ENCODE data around the gene LCLAT1. TPM values are rescaled to one million over a fixed set of nuclear protein-coding genes. Genes with fewer than 3 reads are reported as not detected.

LCLAT1 gene
- polyA plus RNA-seq, 1 donor (not counting 4 experiments of a cell fraction or from before 2014, with no cell fraction given) = 17.1 TPM

DNA sequence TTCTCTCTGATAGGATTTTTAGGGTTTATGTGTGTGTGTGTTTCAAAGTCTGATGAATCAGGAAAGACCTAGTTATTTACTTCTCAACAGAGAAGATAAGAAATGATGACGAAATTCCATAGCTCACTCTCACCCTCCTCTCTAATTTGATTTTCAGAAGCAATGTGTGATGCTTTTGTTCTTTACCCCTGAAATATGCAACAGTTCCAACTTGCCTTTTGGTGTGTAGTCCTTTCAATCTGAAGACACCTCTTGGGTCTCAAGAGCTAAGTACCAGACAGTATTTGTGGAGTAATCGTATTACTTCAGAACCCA is 18.7 kb upstream of the LCLAT1 start:
- Histone ChIP-seq H4K20me1 (ENCODE audit: control insufficient read depth, extremely low read depth, insufficient read depth, low read length) (no peaks in the 10 kb centered on the region), H3K9me3 (ENCODE audit: control insufficient read depth, low read depth, low read length) (no peaks in the 10 kb centered on the region), H3K4me3 (ENCODE audit: control insufficient read depth in 2 of 3, extremely low read depth in 1 of 3, insufficient read depth in 2 of 3, low read depth in 1 of 3, low read length in 3 of 3) (no peak overlapping the region), H3K36me3 (ENCODE audit: control insufficient read depth in 2 of 2, extremely low read depth in 1 of 2, insufficient read depth in 2 of 2, low read length in 2 of 2) (no peaks in the 10 kb centered on the region), H3K4me2 (ENCODE audit: control insufficient read depth, extremely low read depth, insufficient read depth, low read depth, low read length) (no peak overlapping the region), H3K27me3 (ENCODE audit: control insufficient read depth, extremely low read depth, insufficient read depth, low read length) (no peaks in the 10 kb centered on the region), H3K79me2 (ENCODE audit: control insufficient read depth, insufficient read depth, low read length) (no peaks in the 10 kb centered on the region), H3K27ac (ENCODE audit: control insufficient read depth, insufficient read depth, low read length) (no peak overlapping the region), H3K9ac (ENCODE audit: control insufficient read depth, extremely low read depth, insufficient read depth, low read length) (no peak overlapping the region), H3K9me1 (ENCODE audit: control insufficient read depth, extremely low read depth, insufficient read depth, low read length) (no peaks in the 10 kb centered on the region), H3K4me1 (ENCODE audit: control insufficient read depth, extremely low read depth, insufficient read depth, low read length) (peaks cover 6% of the 10 kb centered on the region), H2AFZ (ENCODE audit: control insufficient read depth, low read length) (no peak overlapping the region)
- no peak for TF ChIP-seq EZH2 (IDR thresholded peaks at IDR 0.05; ENCODE audit: low read length)
- TF ChIP-seq, protein P1, sequence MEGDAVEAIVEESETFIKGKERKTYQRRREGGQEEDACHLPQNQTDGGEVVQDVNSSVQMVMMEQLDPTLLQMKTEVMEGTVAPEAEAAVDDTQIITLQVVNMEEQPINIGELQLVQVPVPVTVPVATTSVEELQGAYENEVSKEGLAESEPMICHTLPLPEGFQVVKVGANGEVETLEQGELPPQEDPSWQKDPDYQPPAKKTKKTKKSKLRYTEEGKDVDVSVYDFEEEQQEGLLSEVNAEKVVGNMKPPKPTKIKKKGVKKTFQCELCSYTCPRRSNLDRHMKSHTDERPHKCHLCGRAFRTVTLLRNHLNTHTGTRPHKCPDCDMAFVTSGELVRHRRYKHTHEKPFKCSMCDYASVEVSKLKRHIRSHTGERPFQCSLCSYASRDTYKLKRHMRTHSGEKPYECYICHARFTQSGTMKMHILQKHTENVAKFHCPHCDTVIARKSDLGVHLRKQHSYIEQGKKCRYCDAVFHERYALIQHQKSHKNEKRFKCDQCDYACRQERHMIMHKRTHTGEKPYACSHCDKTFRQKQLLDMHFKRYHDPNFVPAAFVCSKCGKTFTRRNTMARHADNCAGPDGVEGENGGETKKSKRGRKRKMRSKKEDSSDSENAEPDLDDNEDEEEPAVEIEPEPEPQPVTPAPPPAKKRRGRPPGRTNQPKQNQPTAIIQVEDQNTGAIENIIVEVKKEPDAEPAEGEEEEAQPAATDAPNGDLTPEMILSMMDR (optimal IDR thresholded peaks at IDR 0.05 in 1 of 3, IDR thresholded peaks at IDR 0.05 in 1 of 3, conservative IDR thresholded peaks at IDR 0.05 in 1 of 3; ENCODE audit: extremely low read depth in 1 of 3, insufficient read depth in 2 of 3, low read length in 3 of 3) = no peak
- FAIRE-seq = no peak
- no peak for DNase-seq (ENCODE audit: low read depth, low spot score)
- dilution Hi-C loops (cut with MboI; ENCODE audit: extremely low pct_ligation_motif_present, low sequenced_read_pairs) = no loop called here

DNA sequence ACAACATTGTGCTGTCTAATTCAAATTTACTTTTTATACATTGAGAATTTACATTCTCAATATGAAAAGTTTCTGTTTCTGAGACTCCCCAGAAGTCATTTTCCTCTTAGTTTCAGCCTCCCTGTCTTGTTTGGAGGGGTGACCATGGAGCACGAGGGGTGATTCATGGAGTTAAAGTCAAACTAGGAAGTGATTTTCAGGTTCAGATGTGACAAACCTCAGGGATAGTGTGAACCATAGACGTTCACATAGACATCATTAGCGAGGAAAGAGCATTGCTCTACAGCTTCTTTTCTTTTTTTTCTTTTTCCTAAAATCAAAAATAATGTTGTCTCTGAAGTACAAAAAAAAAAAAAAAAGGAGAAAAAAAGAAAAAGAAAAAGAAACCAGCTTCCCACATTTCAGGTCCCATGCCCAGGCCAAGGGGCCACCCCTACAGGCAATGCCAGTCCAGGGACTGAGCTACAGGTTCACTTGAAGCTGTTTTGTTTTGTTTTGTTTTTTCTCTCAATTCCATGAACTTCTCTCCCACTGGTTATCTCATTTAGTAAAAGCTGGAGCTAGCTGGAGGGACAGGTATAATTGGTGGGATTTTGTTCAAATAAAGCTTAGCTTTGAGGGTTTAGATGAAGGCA is 18.1 kb upstream of the LCLAT1 start:
- no peak overlapping the region for H3K4me3 ChIP-seq (ENCODE audit: control insufficient read depth in 2 of 3, extremely low read depth in 1 of 3, insufficient read depth in 2 of 3, low read depth in 1 of 3, low read length in 3 of 3)
- FAIRE-seq = no peak
- no peaks in the 10 kb centered on the region for H4K20me1 ChIP-seq (ENCODE audit: control insufficient read depth, extremely low read depth, insufficient read depth, low read length)
- no peak for DNase-seq (ENCODE audit: low read depth, low spot score)
- no peaks in the 10 kb centered on the region for H3K9me3 ChIP-seq (ENCODE audit: control insufficient read depth, low read depth, low read length)
- H3K9ac ChIP-seq (ENCODE audit: control insufficient read depth, extremely low read depth, insufficient read depth, low read length) = no peak overlapping the region
- dilution Hi-C loops (cut with MboI; ENCODE audit: extremely low pct_ligation_motif_present, low sequenced_read_pairs) = no loop called here
- no peaks in the 10 kb centered on the region for H3K36me3 ChIP-seq (ENCODE audit: control insufficient read depth in 2 of 2, extremely low read depth in 1 of 2, insufficient read depth in 2 of 2, low read length in 2 of 2)
- no peaks in the 10 kb centered on the region for H3K27me3 ChIP-seq (ENCODE audit: control insufficient read depth, extremely low read depth, insufficient read depth, low read length)
- peaks cover 6% of the 10 kb centered on the region for H3K4me1 ChIP-seq (ENCODE audit: control insufficient read depth, extremely low read depth, insufficient read depth, low read length)
- no peaks in the 10 kb centered on the region for H3K9me1 ChIP-seq (ENCODE audit: control insufficient read depth, extremely low read depth, insufficient read depth, low read length)
- no peak overlapping the region for H3K27ac ChIP-seq (ENCODE audit: control insufficient read depth, insufficient read depth, low read length)
- no peak overlapping the region for H2AFZ ChIP-seq (ENCODE audit: control insufficient read depth, low read length)
- no peaks in the 10 kb centered on the region for H3K79me2 ChIP-seq (ENCODE audit: control insufficient read depth, insufficient read depth, low read length)
- no peak overlapping the region for H3K4me2 ChIP-seq (ENCODE audit: control insufficient read depth, extremely low read depth, insufficient read depth, low read depth, low read length)
- TF ChIP-seq EZH2 (IDR thresholded peaks at IDR 0.05; ENCODE audit: low read length) = no peak
- TF ChIP-seq, protein P1 (optimal IDR thresholded peaks at IDR 0.05 in 1 of 3, IDR thresholded peaks at IDR 0.05 in 1 of 3, conservative IDR thresholded peaks at IDR 0.05 in 1 of 3; ENCODE audit: extremely low read depth in 1 of 3, insufficient read depth in 2 of 3, low read length in 3 of 3) = no peak
